ENCODE data around the gene FYTTD1. TPM values are rescaled to one million over a fixed set of nuclear protein-coding genes. Genes with fewer than 3 reads are reported as not detected.

FYTTD1 gene
- total RNA-seq, 1 donor from 2014 or later: 57.1 TPM

DNA sequence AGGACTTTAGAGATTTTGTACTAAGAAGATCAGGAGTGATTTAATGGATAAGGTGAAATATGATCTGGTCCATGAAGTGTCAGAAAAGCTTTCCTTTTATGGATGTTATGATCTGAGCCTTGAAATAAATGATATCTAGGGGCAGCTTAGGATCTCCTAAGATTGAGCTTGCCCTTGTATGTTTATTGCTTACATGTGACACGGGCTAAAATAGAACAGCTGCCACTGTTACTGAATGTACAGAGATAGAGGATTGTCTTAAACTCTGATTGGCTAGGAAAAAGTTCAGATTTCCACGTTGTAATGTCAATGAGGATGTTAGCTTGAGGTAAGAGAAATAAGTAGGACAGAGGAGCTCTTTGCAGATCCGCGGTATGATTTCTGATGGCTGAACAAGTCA, 8.8 kb downstream of the FYTTD1 start:
- H3K9me3 Mint-ChIP-seq: no peaks in the 10 kb centered on the region
- DNase-seq (ENCODE audit: low spot score in 2 of 2, unreplicated experiment in 2 of 2): no peak
- peaks cover 5% of the 10 kb centered on the region for H3K36me3 Mint-ChIP-seq
- no peaks in the 10 kb centered on the region for H3K27me3 Mint-ChIP-seq (ENCODE audit: low read depth)
- TF ChIP-seq, protein P1, sequence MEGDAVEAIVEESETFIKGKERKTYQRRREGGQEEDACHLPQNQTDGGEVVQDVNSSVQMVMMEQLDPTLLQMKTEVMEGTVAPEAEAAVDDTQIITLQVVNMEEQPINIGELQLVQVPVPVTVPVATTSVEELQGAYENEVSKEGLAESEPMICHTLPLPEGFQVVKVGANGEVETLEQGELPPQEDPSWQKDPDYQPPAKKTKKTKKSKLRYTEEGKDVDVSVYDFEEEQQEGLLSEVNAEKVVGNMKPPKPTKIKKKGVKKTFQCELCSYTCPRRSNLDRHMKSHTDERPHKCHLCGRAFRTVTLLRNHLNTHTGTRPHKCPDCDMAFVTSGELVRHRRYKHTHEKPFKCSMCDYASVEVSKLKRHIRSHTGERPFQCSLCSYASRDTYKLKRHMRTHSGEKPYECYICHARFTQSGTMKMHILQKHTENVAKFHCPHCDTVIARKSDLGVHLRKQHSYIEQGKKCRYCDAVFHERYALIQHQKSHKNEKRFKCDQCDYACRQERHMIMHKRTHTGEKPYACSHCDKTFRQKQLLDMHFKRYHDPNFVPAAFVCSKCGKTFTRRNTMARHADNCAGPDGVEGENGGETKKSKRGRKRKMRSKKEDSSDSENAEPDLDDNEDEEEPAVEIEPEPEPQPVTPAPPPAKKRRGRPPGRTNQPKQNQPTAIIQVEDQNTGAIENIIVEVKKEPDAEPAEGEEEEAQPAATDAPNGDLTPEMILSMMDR (IDR thresholded peaks at IDR 0.05; ENCODE audit: unreplicated experiment): no peak
- H3K4me3 Mint-ChIP-seq: no peak overlapping the region
- no peaks in the 10 kb centered on the region for H3K4me1 Mint-ChIP-seq
- no peak overlapping the region for H3K27ac Mint-ChIP-seq

DNA sequence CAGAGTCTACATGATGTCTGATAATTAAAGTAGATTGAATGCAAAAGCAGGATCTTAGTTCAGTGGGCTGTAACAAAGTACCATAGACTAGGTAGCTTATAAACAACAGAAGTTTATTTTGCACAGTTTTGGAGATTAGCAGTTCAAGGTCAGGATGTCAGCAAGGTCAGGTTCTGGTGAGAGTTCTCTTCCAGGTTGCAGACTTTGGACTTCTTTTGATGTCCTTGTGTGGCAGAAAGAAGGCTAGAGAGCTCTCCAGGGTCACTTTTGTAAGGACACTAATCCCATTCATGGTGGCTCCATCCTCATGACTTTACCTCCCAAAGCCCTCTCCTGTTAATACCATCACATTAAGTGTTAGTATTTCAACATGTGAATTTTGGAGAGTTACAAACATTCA, 12.1 kb downstream of the FYTTD1 start:
- TF ChIP-seq, protein P1 (IDR thresholded peaks at IDR 0.05; ENCODE audit: unreplicated experiment): no peak
- H3K27ac Mint-ChIP-seq: no peak overlapping the region

DNA sequence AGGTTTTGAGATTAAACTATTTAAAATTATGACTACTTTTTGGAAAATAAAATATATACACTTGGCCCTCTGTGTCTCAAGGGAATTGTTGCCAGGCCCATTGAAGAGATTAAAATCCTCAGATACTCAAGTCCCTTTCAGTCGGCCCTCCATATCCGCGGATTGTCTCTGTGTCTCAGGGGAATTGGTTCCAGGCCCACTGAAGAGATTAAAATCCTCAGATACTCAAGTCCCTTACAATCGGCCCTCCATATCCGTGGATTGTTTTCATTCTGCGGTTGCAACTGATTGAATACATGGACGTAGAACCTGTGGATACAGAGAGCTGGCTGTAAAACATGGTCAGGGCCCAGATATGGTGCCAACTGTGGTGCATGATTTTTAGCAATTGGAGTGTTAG, 25.6 kb downstream of the FYTTD1 start:
- no peak overlapping the region for H3K4me3 Mint-ChIP-seq
- H3K27me3 Mint-ChIP-seq (ENCODE audit: low read depth): no peaks in the 10 kb centered on the region
- peaks cover 60% of the 10 kb centered on the region for H3K36me3 Mint-ChIP-seq
- TF ChIP-seq, protein P1 (IDR thresholded peaks at IDR 0.05; ENCODE audit: unreplicated experiment): no peak
- no peak for DNase-seq (ENCODE audit: low spot score in 2 of 2, unreplicated experiment in 2 of 2)
- H3K9me3 Mint-ChIP-seq: no peaks in the 10 kb centered on the region
- no peaks in the 10 kb centered on the region for H3K4me1 Mint-ChIP-seq
- no peak overlapping the region for H3K27ac Mint-ChIP-seq

More for the DNA sequence above, 12.1 kb downstream of the FYTTD1 start:
- Mint-ChIP-seq H3K9me3 (no peaks in the 10 kb centered on the region), H3K4me3 (no peak overlapping the region), H3K4me1 (no peaks in the 10 kb centered on the region), H3K27me3 (ENCODE audit: low read depth) (no peaks in the 10 kb centered on the region), H3K36me3 (peaks cover 18% of the 10 kb centered on the region)
- DNase-seq (ENCODE audit: low spot score in 2 of 2, unreplicated experiment in 2 of 2): no peak

DNA sequence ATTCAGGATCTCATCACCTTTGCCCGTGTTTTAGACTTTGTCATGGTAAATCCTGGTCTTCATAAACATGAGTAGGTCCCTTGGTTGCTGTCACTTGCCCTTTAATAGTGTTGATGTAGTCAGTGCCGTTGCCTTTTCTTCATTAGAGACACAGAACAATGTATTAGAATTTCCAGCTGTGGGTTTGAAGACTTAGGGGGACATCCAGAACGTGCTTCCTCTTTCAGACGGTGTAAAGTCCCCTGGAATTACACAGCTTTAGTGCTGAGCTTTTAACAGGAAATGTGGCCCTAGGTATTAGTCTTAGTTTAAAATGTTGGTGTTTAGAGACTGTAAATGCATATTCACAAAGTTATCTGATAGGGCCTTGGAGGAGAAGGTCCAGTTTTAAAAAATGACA, 32.5 kb downstream of the FYTTD1 start:
- DNase-seq (ENCODE audit: low spot score in 2 of 2, unreplicated experiment in 2 of 2): no peak
- H3K27ac Mint-ChIP-seq: no peak overlapping the region
- TF ChIP-seq, protein P1 (IDR thresholded peaks at IDR 0.05; ENCODE audit: unreplicated experiment): no peak
- H3K4me1 Mint-ChIP-seq: no peaks in the 10 kb centered on the region
- H3K4me3 Mint-ChIP-seq: no peak overlapping the region
- H3K36me3 Mint-ChIP-seq: peaks cover 31% of the 10 kb centered on the region
- H3K27me3 Mint-ChIP-seq (ENCODE audit: low read depth): no peaks in the 10 kb centered on the region
- no peaks in the 10 kb centered on the region for H3K9me3 Mint-ChIP-seq

DNA sequence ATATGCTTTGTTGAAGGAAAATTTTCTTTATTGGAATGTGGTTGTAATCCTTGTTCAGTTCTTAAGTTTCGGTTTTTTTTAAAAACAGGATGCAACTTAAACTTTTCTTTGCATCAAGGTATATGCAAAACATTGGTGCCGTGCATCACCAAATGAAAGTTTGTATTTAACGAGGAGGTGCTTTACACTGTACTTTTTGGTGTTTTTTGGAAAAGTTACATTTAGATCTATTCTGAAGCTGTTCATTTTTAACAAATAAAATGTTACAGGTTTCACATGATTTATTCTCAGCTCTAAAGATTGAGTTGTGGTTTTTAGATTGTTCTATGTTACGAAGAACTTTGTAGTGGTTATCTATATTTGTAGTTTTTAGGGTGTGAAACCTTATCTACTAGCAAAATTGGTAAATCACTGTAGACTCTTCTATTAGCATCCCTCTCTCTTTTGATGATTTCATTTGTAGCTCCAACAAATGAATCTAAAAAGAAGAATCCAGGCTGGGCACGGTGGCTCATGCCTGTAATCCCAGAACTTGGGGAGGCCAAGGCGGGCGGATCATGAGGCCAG, 34.4 kb downstream of the FYTTD1 start:
- Mint-ChIP-seq H3K4me1 (peaks cover 6% of the 10 kb centered on the region), H3K4me3 (no peak overlapping the region), H3K27me3 (ENCODE audit: low read depth) (no peaks in the 10 kb centered on the region), H3K36me3 (peaks cover 21% of the 10 kb centered on the region), H3K9me3 (no peaks in the 10 kb centered on the region), H3K27ac (no peak overlapping the region)
- DNase-seq (ENCODE audit: low spot score in 2 of 2, unreplicated experiment in 2 of 2): no peak
- TF ChIP-seq, protein P1 (IDR thresholded peaks at IDR 0.05; ENCODE audit: unreplicated experiment): no peak

DNA sequence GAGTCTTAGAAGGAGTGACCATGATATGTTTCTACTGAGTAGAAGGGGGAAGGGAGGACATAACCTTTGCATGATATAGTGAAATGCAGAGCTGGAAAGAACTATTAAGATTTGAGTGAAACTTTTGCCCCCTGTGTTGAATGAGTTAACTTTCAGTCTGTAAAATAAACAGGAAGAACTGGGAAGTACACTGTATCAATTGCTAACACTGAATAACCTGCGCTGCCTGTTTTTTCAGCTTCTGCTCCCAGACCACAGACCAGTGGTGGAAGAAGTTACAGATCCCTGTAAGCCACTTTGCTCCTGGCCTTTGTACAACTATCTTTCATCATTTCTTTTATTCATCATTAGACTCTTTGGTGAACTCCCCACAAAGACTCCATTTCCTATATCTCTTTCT, 37.7 kb downstream of the FYTTD1 start:
- no peaks in the 10 kb centered on the region for H3K27me3 Mint-ChIP-seq (ENCODE audit: low read depth)
- H3K36me3 Mint-ChIP-seq: peaks cover 5% of the 10 kb centered on the region
- TF ChIP-seq, protein P1 (IDR thresholded peaks at IDR 0.05; ENCODE audit: unreplicated experiment): no peak

More for the DNA sequence above, 37.7 kb downstream of the FYTTD1 start:
- peaks cover 11% of the 10 kb centered on the region for H3K4me1 Mint-ChIP-seq
- no peak for DNase-seq (ENCODE audit: low spot score in 2 of 2, unreplicated experiment in 2 of 2)
- H3K4me3 Mint-ChIP-seq: no peak overlapping the region
- peak overlapping the region; percentile 9 for H3K27ac Mint-ChIP-seq
- H3K9me3 Mint-ChIP-seq: no peaks in the 10 kb centered on the region
